IMR-90 (cell line): ENCODE data around the gene PSMA1. TPM values are rescaled to one million over a fixed set of nuclear protein-coding genes. Genes with fewer than 3 reads are reported as not detected.

Experiments used
- ATAC-seq: fragments of 200-7000 bp; cut with Tn5 transposase; 2 replicates; pipeline ENCODE4 v1.9.1; 2020; ENCODE audit warnings: low read depth, mild to moderate bottlenecking, moderate library complexity
- BruUV-seq: library from RNA; stranded (reverse); fragments of 400-500 nt; replicated peaks from 2 replicates; lab custom pipeline; 2021; lab: Mats Ljungman, UMichigan
- CTCF ChIA-PET: fragments of 300-600 bp; formaldehyde crosslinking; extraction: SDS; loops from one replicate; lab custom pipeline; 2021; ENCODE audit warnings: antibody characterized with exemption; lab: Yijun Ruan, JAX
- POLR2A ChIA-PET: fragments of 300-600 bp; sonication (Branson Sonifier 250); formaldehyde crosslinking; loops from one replicate; lab custom pipeline; 2022; ENCODE audit warnings: antibody characterized with exemption; ENCODE audit not compliant: unreplicated experiment; lab: Charles Lee
- DNase-seq: peaks from one replicate; pipeline ENCODE4 v3.0.0; 2013
- H2AFZ ChIP-seq: replicated peaks from 2 replicates; pipeline ENCODE3; 2013; ENCODE audit warnings: low read length, mild to moderate bottlenecking; ENCODE audit not compliant: poor library complexity
- H2AK5ac ChIP-seq: 2 replicates; pipeline ENCODE4 v1.6.1; 2013; ENCODE audit warnings: low read depth, low read length, inconsistent platforms
- H2AK9ac ChIP-seq: replicated peaks from 2 replicates; pipeline ENCODE3; 2013; ENCODE audit warnings: mild to moderate bottlenecking, low read depth, low read length, moderate library complexity; ENCODE audit not compliant: poor library complexity
- H2BK120ac ChIP-seq: 2 replicates; pipeline ENCODE4 v1.6.1; 2013; ENCODE audit warnings: low read depth, low read length, inconsistent platforms
- H2BK15ac ChIP-seq: 3 replicates; pipeline ENCODE4 v1.6.1; 2013; ENCODE audit warnings: low read depth, low read length, inconsistent platforms
- H2BK20ac ChIP-seq: 2 replicates; pipeline ENCODE4 v1.6.1; 2013; ENCODE audit warnings: low read depth, mild to moderate bottlenecking, inconsistent platforms, low read length, moderate library complexity
- H2BK5ac ChIP-seq: 2 replicates; pipeline ENCODE4 v1.6.1; 2013; ENCODE audit warnings: mild to moderate bottlenecking, low read depth, low read length, inconsistent platforms; ENCODE audit not compliant: poor library complexity, severe bottlenecking
- H3K14ac ChIP-seq: replicated peaks from 2 replicates; pipeline ENCODE4 v1.6.1; 2013; ENCODE audit warnings: low read depth, low read length, inconsistent platforms
- H3K18ac ChIP-seq: 2 replicates; pipeline ENCODE4 v1.6.1; 2013; ENCODE audit warnings: low read depth, low read length, control low read depth
- H3K23ac ChIP-seq: 2 replicates; pipeline ENCODE4 v1.6.1; 2013; ENCODE audit warnings: low read depth, low read length, inconsistent platforms
- H3K27ac ChIP-seq: 2 replicates; pipeline ENCODE4 v1.5.1; 2013; ENCODE audit warnings: mild to moderate bottlenecking, control low read depth, low read length; ENCODE audit not compliant: insufficient read depth
- H3K27me3 ChIP-seq: 2 replicates; pipeline ENCODE4 v1.6.1; 2013; ENCODE audit warnings: low read length; ENCODE audit not compliant: control insufficient read depth, insufficient read depth
- H3K36me3 ChIP-seq: 2 replicates; pipeline ENCODE4 v1.6.1; 2013; ENCODE audit warnings: low read length, mixed read lengths; ENCODE audit not compliant: control insufficient read depth, insufficient read depth
- H3K4ac ChIP-seq: 2 replicates; pipeline ENCODE4 v1.6.1; 2013; ENCODE audit warnings: low read depth, low read length, inconsistent platforms
- H3K4me1 ChIP-seq: 2 replicates; pipeline ENCODE4 v1.6.1; 2013; ENCODE audit warnings: low read length, mixed read lengths; ENCODE audit not compliant: control insufficient read depth, insufficient read depth
- H3K4me2 ChIP-seq: 2 replicates; pipeline ENCODE4 v1.6.1; 2013; ENCODE audit warnings: low read depth, mild to moderate bottlenecking, control low read depth, low read length, moderate library complexity
- H3K4me3 ChIP-seq: 2 replicates; pipeline ENCODE4 v1.5.1; 2013; ENCODE audit warnings: low read depth, mild to moderate bottlenecking, control low read depth, low read length, moderate library complexity; ENCODE audit not compliant: insufficient read depth
- H3K56ac ChIP-seq: 2 replicates; pipeline ENCODE4 v1.6.1; 2013; ENCODE audit warnings: low read length, inconsistent platforms; ENCODE audit not compliant: insufficient read depth; ENCODE audit errors: extremely low read depth
- H3K79me1 ChIP-seq, 2 experiments: 2 replicates each; pipeline ENCODE4 v1.6.1; 2013; ENCODE audit warnings: low read length in 2 of 2, inconsistent platforms in 1 of 2, low read depth in 1 of 2
- H3K9ac ChIP-seq: 2 replicates; pipeline ENCODE4 v1.6.1; 2013; ENCODE audit warnings: low read depth, low read length, control low read depth
- H3K9me1 ChIP-seq: 2 replicates; pipeline ENCODE4 v1.6.1; 2013; ENCODE audit warnings: low read length, inconsistent platforms; ENCODE audit not compliant: insufficient read depth
- H3K9me3 ChIP-seq: 2 replicates; pipeline ENCODE4 v1.6.1; 2013; ENCODE audit warnings: low read length; ENCODE audit not compliant: control insufficient read depth, insufficient read depth
- H4K20me1 ChIP-seq: 2 replicates; pipeline ENCODE4 v1.6.1; 2013; ENCODE audit warnings: low read length, inconsistent platforms; ENCODE audit not compliant: insufficient read depth
- H4K5ac ChIP-seq: 2 replicates; pipeline ENCODE4 v1.6.1; 2013; ENCODE audit warnings: mild to moderate bottlenecking, low read depth, low read length, control low read depth
- H4K8ac ChIP-seq, 2 experiments: 2 replicates each; pipeline ENCODE4 v1.6.1; 2013; ENCODE audit warnings: low read depth in 2 of 2, low read length in 2 of 2, control low read depth in 1 of 2, inconsistent platforms in 1 of 2
- H4K91ac ChIP-seq: 2 replicates; pipeline ENCODE4 v1.6.1; 2013; ENCODE audit warnings: low read depth, low read length, inconsistent platforms; ENCODE audit not compliant: insufficient read depth
- BHLHE40 ChIP-seq: fragments of 150-350 bp; IDR thresholded peaks from 2 replicates; pipeline ENCODE4 v1.6.1; 2016; ENCODE audit warnings: mild to moderate bottlenecking, low read depth, low read length
- CEBPB ChIP-seq: IDR thresholded peaks from 2 replicates; pipeline ENCODE4 v1.6.1; 2012; ENCODE audit warnings: low read depth, low read length, improper control_type of control experiment
- CHD1 ChIP-seq: IDR thresholded peaks from 2 replicates; pipeline ENCODE4 v1.6.1; 2012; ENCODE audit warnings: low read depth, low read length, improper control_type of control experiment
- ELK1 ChIP-seq: fragments of 150-350 bp; IDR thresholded peaks from 2 replicates; pipeline ENCODE4 v1.6.1; 2016; ENCODE audit warnings: low read depth, mild to moderate bottlenecking, low read length, moderate library complexity, borderline replicate concordance
- FOS ChIP-seq: fragments of 150-350 bp; IDR thresholded peaks from 2 replicates; pipeline ENCODE4 v1.6.1; 2016; ENCODE audit warnings: low read depth, low read length
- MAFK ChIP-seq: IDR thresholded peaks from 2 replicates; pipeline ENCODE4 v1.6.1; 2012; ENCODE audit warnings: low read depth, low read length, improper control_type of control experiment
- MXI1 ChIP-seq: IDR thresholded peaks from 2 replicates; pipeline ENCODE4 v1.6.1; 2012; ENCODE audit warnings: low read depth, mild to moderate bottlenecking, low read length, moderate library complexity, borderline replicate concordance
- NFE2L2 ChIP-seq: fragments of 150-350 bp; IDR thresholded peaks from 2 replicates; pipeline ENCODE4 v1.6.1; 2016; ENCODE audit warnings: low read depth, mild to moderate bottlenecking, low read length
- POLR2A ChIP-seq: IDR thresholded peaks from 2 replicates; pipeline ENCODE4 v1.6.1; 2012; ENCODE audit warnings: mild to moderate bottlenecking, low read depth, low read length
- RAD21 ChIP-seq: IDR thresholded peaks from 2 replicates; pipeline ENCODE4 v1.6.1; 2012; ENCODE audit warnings: low read length, improper control_type of control experiment
- RCOR1 ChIP-seq: IDR thresholded peaks from 2 replicates; pipeline ENCODE4 v1.6.1; 2012; ENCODE audit warnings: mild to moderate bottlenecking, low read length, improper control_type of control experiment; ENCODE audit not compliant: insufficient replicate concordance
- RFX5 ChIP-seq: IDR thresholded peaks from 2 replicates; pipeline ENCODE4 v1.8.0; 2012; ENCODE audit warnings: low read depth, mild to moderate bottlenecking, low read length, moderate library complexity
- USF2 ChIP-seq: fragments of 150-350 bp; IDR thresholded peaks from 2 replicates; pipeline ENCODE4 v1.6.1; 2017; ENCODE audit warnings: mild to moderate bottlenecking, antibody characterized with exemption, low read length, low read depth
- WGBS, 2 experiments: methylation state at CpG; one replicate each; pipeline versions ENCODE4 v1.1.5 to v1.1.7; 2013; ENCODE audit warnings: missing lambda C conversion rate in 2 of 2; ENCODE audit not compliant: insufficient read length in 1 of 2; ENCODE audit errors: extremely low coverage in 2 of 2; 5-methylcytosine and 5-hydroxymethylcytosine counted together
- dilution Hi-C: fragments of 300-500 bp; cut with HindIII; formaldehyde crosslinking; loops from one replicate; pipeline ENCODE4 v1.14.3; 2018; ENCODE audit warnings: low sequenced_read_pairs; ENCODE audit not compliant: unreplicated experiment
- in situ Hi-C: fragments of 300-500 bp; cut with MboI; formaldehyde crosslinking; loops from 3 replicates; pipeline ENCODE4 v1.14.3; 2019; ENCODE audit warnings: low sequenced_read_pairs, inconsistent platforms, mixed read lengths
- intact Hi-C: fragments of 100-400 bp; cut with micrococcal nuclease; formaldehyde crosslinking; loops from 2 replicates; pipeline ENCODE4 v1.10.0; 2022
- polyA plus RNA-seq, 3 experiments: library from polyadenylated mRNA; depleted of rRNA; stranded (reverse); fragments of >200 nt; gene quantifications; 2 replicates each; pipeline ENCODE4 v1.2.3, GENCODE V29; 2012; ENCODE audit warnings: low replicate concordance in 1 of 3
- total RNA-seq: library from RNA; depleted of rRNA; stranded (reverse); fragments of >200 nt; gene quantifications from 2 replicates; pipeline ENCODE4 v1.2.3, GENCODE V29; 2012

PSMA1 gene
- total and polyA plus RNA-seq, 2 of the 4 experiments (the other 2 are of a cell fraction) = 179 to 194 TPM

GRCh38 chr11:14539982-14540421, 19.8 kb upstream of the PSMA1 start (continued):
- TF ChIP-seq FOS = no peak
- TF ChIP-seq RCOR1 = no peak

- Histone ChIP-seq H2BK5ac (no peak overlapping the region), H3K4ac (no peak overlapping the region), H3K27ac (no peak overlapping the region), H3K14ac (no peak overlapping the region), H3K9me3 (no peaks in the 10 kb centered on the region), H2AK9ac (no peak overlapping the region), H3K27me3 (peaks cover 2% of the 10 kb centered on the region), H2BK120ac (no peak overlapping the region), H2AK5ac (no peak overlapping the region), H3K4me2 (no peak overlapping the region), H2AFZ (no peak overlapping the region), H3K56ac (no peak overlapping the region), H3K18ac (no peak overlapping the region), H3K9ac (no peak overlapping the region), H4K20me1 (no peaks in the 10 kb centered on the region), H3K23ac (no peak overlapping the region), H2BK20ac (no peak overlapping the region), H3K4me1 (no peaks in the 10 kb centered on the region), H2BK15ac (no peak overlapping the region), H4K5ac (no peak overlapping the region), H3K36me3 (no peaks in the 10 kb centered on the region), H3K4me3 (no peak overlapping the region), H3K79me1 (no peaks in the 10 kb centered on the region), H4K91ac (no peak overlapping the region), H3K9me1 (no peaks in the 10 kb centered on the region), H4K8ac (no peak overlapping the region)
- BruUV-seq = no TSS peak
- no peak for DNase-seq
- CTCF ChIA-PET = no interaction called here
- dilution Hi-C loops (no loop called here), in situ Hi-C loops (no loop called here), intact Hi-C loops (loop anchor here (5.0 kb wide), 1 partner anchor 248 kb away; no protein-coding TSS in a partner anchor)
- no peak for TF ChIP-seq RAD21
- TF ChIP-seq MAFK = no peak
- TF ChIP-seq RFX5 = no peak
- no peak for TF ChIP-seq FOS
- no peak for TF ChIP-seq USF2
- no peak for TF ChIP-seq CHD1
- TF ChIP-seq BHLHE40 = no peak
- no peak for TF ChIP-seq CEBPB
- TF ChIP-seq POLR2A = no peak
- no peak for TF ChIP-seq NFE2L2
- no peak for TF ChIP-seq ELK1
- no peak for TF ChIP-seq RCOR1
- TF ChIP-seq MXI1 = no peak
- POLR2A ChIA-PET = no interaction called here
- WGBS, 2 experiments = no CpG with 5 or more reads among the region's 3 CpGs
- no peak for ATAC-seq
Observed at GRCh38 chr11:14538926-14539554, 18.9 kb upstream of the PSMA1 start.
